PFSK-1 (cell line): ENCODE data around the gene KRTAP3-1.
"Not testable (repeated sequence)": the region's sequence is repeated elsewhere in the genome, so short reads cannot be mapped to it uniquely, and the experiment has no call there.

ENCODE experiments used
- FOXP2 ChIP-seq: optimal IDR thresholded peaks from 2 replicates; pipeline ENCODE3; 2011; ENCODE audit warnings: borderline replicate concordance, control low read depth, inconsistent platforms; ENCODE audit not compliant: insufficient read depth; ENCODE audit errors: extremely low read length, extremely low read depth
- POLR2AphosphoS5 ChIP-seq: IDR thresholded peaks from 2 replicates; pipeline ENCODE4 v1.6.1; 2012; ENCODE audit warnings: low read depth, mild to moderate bottlenecking, control low read depth, low read length, moderate library complexity
- REST ChIP-seq, 2 experiments: IDR thresholded peaks; 2 replicates each; pipeline versions ENCODE4 v1.6.1 to v1.8.0; 2011 to 2012; ENCODE audit warnings: low read depth in 2 of 2, low read length in 2 of 2, control low read depth in 1 of 2, inconsistent platforms in 1 of 2, mild to moderate bottlenecking in 1 of 2, moderate library complexity in 1 of 2; ENCODE audit not compliant: insufficient read depth in 1 of 2
- SIN3A ChIP-seq: IDR thresholded peaks from 2 replicates; pipeline ENCODE4 v1.6.1; 2012; ENCODE audit warnings: mild to moderate bottlenecking, low read length, moderate library complexity, borderline replicate concordance; ENCODE audit not compliant: insufficient read depth
- TAF1 ChIP-seq: IDR thresholded peaks from 2 replicates; pipeline ENCODE4 v1.6.1; 2012; ENCODE audit warnings: low read length, control low read depth, borderline replicate concordance; ENCODE audit not compliant: insufficient read depth

The KRTAP3-1 gene

GRCh38 chr17:41049110-41049509, 40.2 kb upstream of the KRTAP3-1 start:
- TF ChIP-seq REST (IDR thresholded peaks at IDR 0.05; ENCODE audit: insufficient read depth in 1 of 2, low read depth in 2 of 2, low read length in 2 of 2), result no peak
- TF ChIP-seq FOXP2, result no peak
- TF ChIP-seq TAF1, result no peak
- TF ChIP-seq SIN3A, result no peak

- TF ChIP-seq REST (IDR thresholded peaks at IDR 0.05; ENCODE audit: insufficient read depth in 1 of 2, low read depth in 2 of 2, low read length in 2 of 2) (no peak), TAF1 (no peak), POLR2AphosphoS5 (no peak), FOXP2 (no peak), SIN3A (no peak)
Measured at GRCh38 chr17:41048441-41048840, 39.5 kb upstream of the KRTAP3-1 start.

- TF ChIP-seq REST (IDR thresholded peaks at IDR 0.05; ENCODE audit: insufficient read depth in 1 of 2, low read depth in 2 of 2, low read length in 2 of 2); TAF1; FOXP2: not testable (repeated sequence)
Measured at GRCh38 chr17:41046735-41047465, 38.0 kb upstream of the KRTAP3-1 start, which contains the start of gene KRTAP2-1. TSS of gene KRTAP2-1 (minus strand) at chr17:41047316. CDS start at chr17:41047267, 49 bp downstream.

GRCh38 chr17:41042953-41043352, 34.0 kb upstream of the KRTAP3-1 start:
- TF ChIP-seq FOXP2 (no peak), POLR2AphosphoS5 (no peak), TAF1 (no peak), SIN3A (no peak), REST (IDR thresholded peaks at IDR 0.05; ENCODE audit: insufficient read depth in 1 of 2, low read depth in 2 of 2, low read length in 2 of 2) (no peak)
